ES-I3 (cell line): ENCODE measurements around the gene P2RX7.
"Not testable (repeated sequence)": the region's sequence is repeated elsewhere in the genome, so short reads cannot be mapped to it uniquely, and the experiment has no call there.

Experiments
- H3K36me3 ChIP-seq: 2 replicates; pipeline ENCODE4 v1.6.1; 2013; ENCODE audit warnings: mild to moderate bottlenecking, low read length, control low read depth, moderate library complexity; ENCODE audit not compliant: insufficient read depth
- H3K4me1 ChIP-seq: 2 replicates; pipeline ENCODE4 v1.6.1; 2013; ENCODE audit warnings: mild to moderate bottlenecking, control low read depth, low read length; ENCODE audit not compliant: insufficient read depth
- H3K9ac ChIP-seq: 2 replicates; pipeline ENCODE4 v1.6.1; 2013; ENCODE audit warnings: low read depth, mild to moderate bottlenecking, low read length, moderate library complexity
- H3K9me3 ChIP-seq: 2 replicates; pipeline ENCODE4 v1.6.1; 2013; ENCODE audit warnings: mild to moderate bottlenecking, low read length, moderate library complexity; ENCODE audit not compliant: control insufficient read depth, insufficient read depth

P2RX7 gene

DNA sequence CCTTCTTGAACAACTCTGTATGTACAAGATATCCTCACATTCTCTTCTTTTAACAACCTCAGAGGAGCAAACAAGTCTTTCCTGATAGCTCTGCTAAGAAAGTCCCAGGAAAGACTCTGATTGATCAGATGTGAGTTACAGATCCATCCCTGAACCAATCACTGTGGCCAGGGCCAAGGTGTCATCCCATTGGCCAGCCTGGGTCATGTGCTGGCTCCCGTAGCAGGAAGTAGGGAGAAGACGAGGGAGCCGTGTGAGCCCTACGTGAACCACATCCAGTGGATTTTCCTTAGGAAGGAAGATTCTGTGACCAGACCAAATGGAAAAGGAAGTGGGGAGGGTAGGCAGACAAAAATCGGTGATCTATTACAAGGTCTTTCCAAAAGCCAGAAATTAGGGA is 5.6 kb downstream of the P2RX7 start:
- Histone ChIP-seq H3K36me3 (no peaks in the 10 kb centered on the region), H3K4me1 (no peaks in the 10 kb centered on the region), H3K9me3 (peaks cover 2% of the 10 kb centered on the region; the same call in 1 of the 2 replicates), H3K9ac (no peak overlapping the region)

DNA sequence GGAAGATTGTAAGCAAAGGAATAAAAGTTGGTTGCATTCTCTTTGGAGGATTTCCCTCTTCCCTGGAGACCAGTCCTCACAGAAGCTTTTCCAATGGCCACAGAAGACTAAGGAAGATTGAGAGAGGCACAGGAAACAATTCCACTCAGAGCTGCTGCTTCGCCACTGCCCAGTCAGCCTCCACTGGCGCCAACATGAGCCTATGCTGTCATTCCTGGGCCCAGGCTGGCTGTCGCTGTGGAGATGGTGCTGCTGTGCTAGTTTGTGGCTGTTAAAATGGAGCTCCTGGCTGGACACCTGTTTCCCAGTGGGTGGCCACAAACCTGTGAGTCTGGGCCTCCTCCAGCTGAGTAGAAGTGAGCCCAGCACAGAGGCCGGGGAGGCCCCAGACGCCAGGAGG is 6.6 kb downstream of the P2RX7 start:
- peaks cover 2% of the 10 kb centered on the region; the same call in 1 of the 2 replicates for H3K9me3 ChIP-seq
- no peak overlapping the region for H3K9ac ChIP-seq
- no peaks in the 10 kb centered on the region for H3K36me3 ChIP-seq
- H3K4me1 ChIP-seq, result no peaks in the 10 kb centered on the region

- Histone ChIP-seq H3K9me3 (peaks cover 2% of the 10 kb centered on the region; the same call in 1 of the 2 replicates), H3K9ac (no peak overlapping the region)
Observed at GRCh38 chr12:121142171-121142950, 9.7 kb downstream of the P2RX7 start.

GRCh38 chr12:121144416-121144914 is 11.8 kb downstream of the P2RX7 start:
- Histone ChIP-seq H3K4me1 (no peaks in the 10 kb centered on the region), H3K9ac (no peak overlapping the region), H3K36me3 (no peaks in the 10 kb centered on the region), H3K9me3 (peaks cover 2% of the 10 kb centered on the region; the same call in 1 of the 2 replicates)

More at GRCh38 chr12:121142171-121142950, 9.7 kb downstream of the P2RX7 start:
- H3K4me1 ChIP-seq, result no peaks in the 10 kb centered on the region
- no peaks in the 10 kb centered on the region for H3K36me3 ChIP-seq

GRCh38 chr12:121145221-121145620 is 12.5 kb downstream of the P2RX7 start:
- Histone ChIP-seq H3K9ac (no peak overlapping the region), H3K4me1 (no peaks in the 10 kb centered on the region), H3K36me3 (no peaks in the 10 kb centered on the region), H3K9me3 (peaks cover 2% of the 10 kb centered on the region; the same call in 1 of the 2 replicates)

DNA sequence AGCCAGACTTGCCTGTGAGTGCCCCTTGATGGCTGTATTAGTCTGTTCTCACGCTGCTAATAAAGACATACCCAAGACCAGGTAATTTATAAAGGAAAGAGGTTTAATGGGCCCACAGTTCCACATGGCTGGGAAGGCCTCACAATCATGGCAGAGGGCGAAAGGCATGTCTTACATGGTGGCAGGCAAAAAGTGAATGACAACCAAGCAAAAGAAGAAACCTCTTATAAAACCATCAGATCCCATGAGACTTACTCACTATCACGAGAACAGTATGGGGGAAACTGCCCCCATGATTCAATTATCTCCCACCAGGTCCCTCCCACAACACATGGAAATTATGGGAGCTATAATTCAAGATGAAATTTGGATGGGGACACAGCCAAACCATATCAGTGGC is 16.6 kb downstream of the P2RX7 start:
- not testable (repeated sequence) for H3K9ac ChIP-seq, H3K9me3 ChIP-seq, H3K36me3 ChIP-seq, H3K4me1 ChIP-seq

- H3K4me1 ChIP-seq, result peaks cover 5% of the 10 kb centered on the region; the same call in 1 of the 2 replicates
- H3K9ac ChIP-seq, result no peak overlapping the region
- H3K9me3 ChIP-seq, result no peaks in the 10 kb centered on the region; the same call in none of the 2 replicates
- H3K36me3 ChIP-seq, result no peaks in the 10 kb centered on the region
Observed at GRCh38 chr12:121154793-121155375, 22.2 kb downstream of the P2RX7 start.

DNA sequence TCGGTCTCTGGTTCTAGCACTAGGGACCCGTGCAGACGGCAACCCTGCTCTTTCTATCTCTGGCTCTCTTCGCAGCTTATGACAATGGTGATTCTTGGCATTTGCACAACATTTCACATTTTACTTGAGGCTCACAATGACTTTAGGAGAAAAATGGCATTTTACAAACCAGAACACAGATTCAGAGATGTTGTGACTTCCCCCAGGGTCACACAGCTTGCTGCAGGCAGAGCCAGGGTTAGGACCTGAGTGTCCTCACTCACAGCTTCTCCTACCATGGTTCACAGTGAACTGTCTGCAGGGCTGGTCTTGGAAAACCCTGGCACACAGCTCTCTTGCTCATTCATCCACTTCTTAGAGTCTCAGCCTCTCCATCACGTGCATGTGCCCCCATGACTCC is 23.7 kb downstream of the P2RX7 start:
- no peak overlapping the region for H3K9ac ChIP-seq
- peaks cover 5% of the 10 kb centered on the region; the same call in 1 of the 2 replicates for H3K4me1 ChIP-seq
- H3K36me3 ChIP-seq, result no peaks in the 10 kb centered on the region
- H3K9me3 ChIP-seq, result no peaks in the 10 kb centered on the region; the same call in none of the 2 replicates

- Histone ChIP-seq H3K36me3 (no peaks in the 10 kb centered on the region), H3K4me1 (peaks cover 5% of the 10 kb centered on the region; the same call in 1 of the 2 replicates), H3K9me3 (no peaks in the 10 kb centered on the region; the same call in none of the 2 replicates), H3K9ac (no peak overlapping the region)
Observed at GRCh38 chr12:121158085-121158484, 25.4 kb downstream of the P2RX7 start.

DNA sequence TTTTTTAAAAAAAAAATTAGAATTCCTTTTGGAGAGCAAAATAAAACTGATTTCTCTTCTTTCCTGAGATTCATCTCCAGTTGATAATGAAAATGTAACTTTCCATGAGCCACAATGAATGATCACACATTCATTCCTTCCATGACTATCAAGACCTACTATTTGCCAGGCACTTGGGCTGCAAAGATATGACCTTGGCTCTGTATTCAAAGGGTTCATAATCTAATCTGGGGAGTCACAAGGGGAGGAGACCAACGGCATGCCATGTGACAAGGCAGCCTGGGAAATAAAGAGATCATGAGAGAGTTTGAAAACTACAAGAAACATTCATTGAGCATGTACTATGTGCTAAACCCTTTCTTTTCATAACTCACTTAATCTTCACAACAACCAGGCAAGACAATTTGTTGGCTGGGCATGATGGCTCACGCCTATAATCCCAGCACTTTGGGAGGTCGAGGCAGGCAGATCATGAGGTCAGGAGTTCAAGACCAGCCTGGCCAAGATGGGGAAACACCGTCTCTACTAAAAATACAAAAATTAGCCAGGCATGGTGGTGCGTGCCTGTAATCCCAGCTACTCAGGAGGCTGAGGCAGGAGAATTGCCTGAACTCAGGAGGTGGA is 26.2 kb downstream of the P2RX7 start:
- H3K36me3 ChIP-seq, H3K9ac ChIP-seq, H3K4me1 ChIP-seq, H3K9me3 ChIP-seq: not testable (repeated sequence)

- Histone ChIP-seq H3K36me3 (no peaks in the 10 kb centered on the region), H3K9ac (no peak overlapping the region), H3K4me1 (peaks cover 5% of the 10 kb centered on the region; the same call in 1 of the 2 replicates), H3K9me3 (no peaks in the 10 kb centered on the region; the same call in 1 of the 2 replicates)
Observed at GRCh38 chr12:121159467-121160307, 27.0 kb downstream of the P2RX7 start.

DNA sequence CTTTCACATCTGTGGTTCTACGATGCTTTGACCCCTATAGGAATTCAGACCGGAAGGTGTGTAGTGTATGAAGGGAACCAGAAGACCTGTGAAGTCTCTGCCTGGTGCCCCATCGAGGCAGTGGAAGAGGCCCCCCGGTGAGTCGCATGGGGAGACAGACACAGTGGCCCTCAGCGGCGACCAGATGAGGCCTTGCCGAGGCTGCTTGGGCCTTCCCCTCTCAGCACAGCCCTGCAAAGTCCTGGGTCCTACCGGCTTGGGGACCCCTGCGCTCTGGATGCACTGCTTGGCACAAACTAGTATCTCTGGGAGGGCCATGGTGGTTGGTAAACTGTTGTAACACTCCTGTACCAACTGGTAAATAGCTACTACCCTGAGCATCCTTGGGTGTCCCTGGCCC is 29.7 kb downstream of the P2RX7 start:
- Histone ChIP-seq H3K36me3 (no peaks in the 10 kb centered on the region), H3K9ac (no peak overlapping the region), H3K4me1 (no peaks in the 10 kb centered on the region), H3K9me3 (no peaks in the 10 kb centered on the region; the same call in 1 of the 2 replicates)

DNA sequence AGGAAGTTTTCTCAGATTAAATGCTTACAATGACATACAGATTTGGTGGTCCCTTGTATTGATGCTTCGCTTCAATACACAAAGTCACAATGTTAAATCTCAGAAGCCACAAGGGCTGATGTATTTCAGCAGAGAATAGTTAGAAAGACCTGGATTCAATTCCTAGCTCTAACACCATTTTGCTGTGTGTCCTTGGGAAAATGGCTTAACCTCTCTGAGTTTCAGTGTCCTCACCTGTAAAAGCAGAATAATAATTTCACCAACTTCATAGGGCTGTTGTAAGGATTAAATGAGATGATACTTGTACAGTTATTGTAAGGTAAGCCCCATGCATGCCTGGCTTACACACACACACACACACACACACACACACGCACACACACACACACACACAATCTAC is 30.3 kb downstream of the P2RX7 start:
- Histone ChIP-seq H3K36me3 (no peaks in the 10 kb centered on the region), H3K9ac (no peak overlapping the region), H3K9me3 (no peaks in the 10 kb centered on the region; the same call in 1 of the 2 replicates), H3K4me1 (no peaks in the 10 kb centered on the region)

DNA sequence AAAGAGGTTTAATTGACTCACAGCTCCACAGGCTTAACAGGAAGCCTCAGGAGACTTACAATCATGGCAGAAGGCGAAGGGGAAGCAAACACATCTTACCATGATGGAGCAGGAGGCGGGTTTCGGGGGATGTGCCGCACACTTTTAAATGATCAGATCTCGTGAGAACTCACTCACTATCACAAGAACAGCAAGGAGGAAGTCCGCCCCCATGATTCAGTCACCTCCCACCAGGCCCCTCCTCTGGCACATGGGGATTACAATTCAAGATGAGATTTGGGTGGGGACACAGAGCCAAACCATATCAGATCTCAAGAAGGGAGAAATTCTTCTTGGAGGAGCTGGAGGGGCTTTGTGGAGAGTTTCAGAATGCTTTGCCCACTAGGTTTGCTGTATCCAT is 32.2 kb downstream of the P2RX7 start:
- not testable (repeated sequence) for H3K9me3 ChIP-seq, H3K4me1 ChIP-seq, H3K9ac ChIP-seq, H3K36me3 ChIP-seq
